Vagina (tissue), 2 donors: Measurements from ENCODE around the gene VPS37C. TPM values are rescaled to one million over a fixed set of nuclear protein-coding genes. Genes with fewer than 3 reads are reported as not detected.

ENCODE experiments used
- DNase-seq, 2 donors: peaks; one replicate each; pipeline ENCODE4 v3.0.0-alpha.2; 2017; ENCODE audit errors: extremely low spot score in 2 of 2
- H3K27ac ChIP-seq: fragments of 200-600 bp; sonication (generic); one replicate; pipeline ENCODE4 v1.5.1; 2019
- H3K27me3 ChIP-seq: fragments of 200-600 bp; sonication (generic); one replicate; pipeline ENCODE4 v1.5.1; 2019
- H3K36me3 ChIP-seq, 2 donors: fragments of 200-600 bp; sonication (generic); one replicate each; pipeline ENCODE4 v1.5.1; 2017 to 2019
- H3K4me1 ChIP-seq: fragments of 200-600 bp; sonication (generic); one replicate; pipeline ENCODE4 v1.5.1; 2019
- H3K4me3 ChIP-seq, 2 donors: fragments of 200-600 bp; sonication (generic); 1 replicate in 1 of 2; 2 replicates in 1 of 2; pipeline ENCODE4 v1.5.1; 2016 to 2019
- H3K9me3 ChIP-seq: fragments of 200-600 bp; sonication (generic); one replicate; pipeline ENCODE4 v1.5.1; 2019
- POLR2A ChIP-seq, 2 donors: fragments of 450-650 bp; IDR thresholded peaks; one replicate each; pipeline ENCODE4 v1.6.1; 2017; ENCODE audit warnings: antibody characterized with exemption in 2 of 2, mild to moderate bottlenecking in 2 of 2, moderate library complexity in 2 of 2
- POLR2AphosphoS5 ChIP-seq, 2 donors: sonication (generic); formaldehyde crosslinking; IDR thresholded peaks; one replicate each; pipeline ENCODE4 v1.9.0; 2017; ENCODE audit warnings: antibody characterized with exemption in 2 of 2, mild to moderate bottlenecking in 2 of 2, low read depth in 1 of 2; ENCODE audit not compliant: insufficient read depth in 1 of 2
- intact Hi-C: fragments of 100-400 bp; cut with DNase I; formaldehyde crosslinking; loops from one replicate; pipeline ENCODE4 v1.15.1; 2023
- total RNA-seq: library from RNA; depleted of rRNA; stranded (reverse); fragments of >200 nt; gene quantifications from one replicate; pipeline ENCODE4 v1.2.3, GENCODE V29; 2016
- TF ChIP-seq, protein P1 (sequence below), 3 experiments: fragments of 450-650 bp in 2 of 3; fragments of 200-600 bp in 1 of 3; sonication (generic) in 1 of 3; IDR thresholded peaks; one replicate each; pipeline ENCODE4 v1.5.1; 2017 to 2019; ENCODE audit warnings: antibody characterized with exemption in 3 of 3, mild to moderate bottlenecking in 2 of 3, moderate library complexity in 2 of 3

VPS37C gene
- total RNA-seq, 1 donor from 2014 or later = 15.7 TPM

- H3K27ac ChIP-seq = no peak overlapping the region
- no peaks in the 10 kb centered on the region for H3K27me3 ChIP-seq
- H3K4me1 ChIP-seq = no peaks in the 10 kb centered on the region
- H3K36me3 ChIP-seq = no peaks in the 10 kb centered on the region
- no peaks in the 10 kb centered on the region for H3K9me3 ChIP-seq
- TF ChIP-seq POLR2AphosphoS5 (IDR thresholded peaks at IDR 0.05; ENCODE audit: insufficient read depth in 1 of 2, low read depth in 1 of 2) (no peak), POLR2A (IDR thresholded peaks at IDR 0.05) (no peak)
- TF ChIP-seq, protein P1, sequence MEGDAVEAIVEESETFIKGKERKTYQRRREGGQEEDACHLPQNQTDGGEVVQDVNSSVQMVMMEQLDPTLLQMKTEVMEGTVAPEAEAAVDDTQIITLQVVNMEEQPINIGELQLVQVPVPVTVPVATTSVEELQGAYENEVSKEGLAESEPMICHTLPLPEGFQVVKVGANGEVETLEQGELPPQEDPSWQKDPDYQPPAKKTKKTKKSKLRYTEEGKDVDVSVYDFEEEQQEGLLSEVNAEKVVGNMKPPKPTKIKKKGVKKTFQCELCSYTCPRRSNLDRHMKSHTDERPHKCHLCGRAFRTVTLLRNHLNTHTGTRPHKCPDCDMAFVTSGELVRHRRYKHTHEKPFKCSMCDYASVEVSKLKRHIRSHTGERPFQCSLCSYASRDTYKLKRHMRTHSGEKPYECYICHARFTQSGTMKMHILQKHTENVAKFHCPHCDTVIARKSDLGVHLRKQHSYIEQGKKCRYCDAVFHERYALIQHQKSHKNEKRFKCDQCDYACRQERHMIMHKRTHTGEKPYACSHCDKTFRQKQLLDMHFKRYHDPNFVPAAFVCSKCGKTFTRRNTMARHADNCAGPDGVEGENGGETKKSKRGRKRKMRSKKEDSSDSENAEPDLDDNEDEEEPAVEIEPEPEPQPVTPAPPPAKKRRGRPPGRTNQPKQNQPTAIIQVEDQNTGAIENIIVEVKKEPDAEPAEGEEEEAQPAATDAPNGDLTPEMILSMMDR (IDR thresholded peaks at IDR 0.05) = no peak
- no peak overlapping the region for H3K4me3 ChIP-seq
- intact Hi-C loops = no loop called here
- DNase-seq = no peak
Measured at GRCh38 chr11:61173456-61173855, 12.2 kb upstream of the VPS37C start.

DNA sequence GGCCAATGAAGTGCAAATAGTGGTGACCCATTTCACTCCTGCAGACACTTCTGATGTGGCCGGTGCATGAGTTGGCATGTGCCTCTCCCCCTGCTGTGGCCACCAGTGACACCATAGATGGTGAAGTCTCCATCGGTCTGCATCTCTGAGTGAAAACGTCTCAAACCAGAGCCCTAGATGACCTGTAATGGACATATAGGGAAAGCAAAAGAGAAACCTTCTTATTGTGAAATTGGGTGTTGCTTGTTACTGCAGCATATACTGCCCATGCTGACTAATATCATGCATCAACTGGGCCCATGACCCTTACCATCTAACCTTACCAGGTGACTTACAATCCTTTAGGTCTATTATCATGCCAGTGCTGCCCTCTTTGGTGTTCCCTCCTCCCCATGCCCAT lies 11.7 kb upstream of the VPS37C start:
- H3K9me3 ChIP-seq = no peaks in the 10 kb centered on the region
- TF ChIP-seq, protein P1 (IDR thresholded peaks at IDR 0.05) = no peak
- TF ChIP-seq POLR2AphosphoS5 (IDR thresholded peaks at IDR 0.05; ENCODE audit: insufficient read depth in 1 of 2, low read depth in 1 of 2) (no peak), POLR2A (IDR thresholded peaks at IDR 0.05) (no peak)
- H3K4me3 ChIP-seq = no peak overlapping the region
- DNase-seq = no peak
- H3K27ac ChIP-seq = no peak overlapping the region
- intact Hi-C loops = no loop called here
- no peaks in the 10 kb centered on the region for H3K36me3 ChIP-seq
- no peaks in the 10 kb centered on the region for H3K27me3 ChIP-seq
- H3K4me1 ChIP-seq = no peaks in the 10 kb centered on the region

DNA sequence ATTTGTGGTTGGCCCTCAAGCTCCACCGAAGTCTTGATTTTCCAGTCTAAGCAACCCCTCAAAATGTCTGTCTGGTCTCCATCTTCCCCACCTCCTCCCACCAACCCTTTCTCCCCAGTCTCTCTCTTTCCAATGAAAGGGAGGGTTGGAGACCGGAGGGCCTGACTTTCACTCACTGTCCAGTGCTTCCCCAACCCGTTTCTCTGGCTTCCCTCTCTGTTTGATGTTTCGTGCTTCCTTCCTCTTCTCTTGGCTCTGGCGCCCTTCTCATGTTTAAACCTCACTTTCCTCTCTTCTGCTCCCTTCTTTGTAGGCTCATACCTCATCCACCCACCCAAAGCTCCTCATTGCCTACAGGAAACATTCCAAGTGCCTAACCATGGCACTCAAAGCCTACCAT lies 11.1 kb upstream of the VPS37C start:
- no peaks in the 10 kb centered on the region for H3K36me3 ChIP-seq
- no peak for DNase-seq
- H3K27ac ChIP-seq = no peak overlapping the region
- no peaks in the 10 kb centered on the region for H3K9me3 ChIP-seq
- intact Hi-C loops = no loop called here
- H3K4me3 ChIP-seq = no peak overlapping the region
- no peak for TF ChIP-seq POLR2AphosphoS5 (IDR thresholded peaks at IDR 0.05; ENCODE audit: insufficient read depth in 1 of 2, low read depth in 1 of 2)
- TF ChIP-seq, protein P1 (IDR thresholded peaks at IDR 0.05) = no peak
- no peak for TF ChIP-seq POLR2A (IDR thresholded peaks at IDR 0.05)
- H3K27me3 ChIP-seq = no peaks in the 10 kb centered on the region
- no peaks in the 10 kb centered on the region for H3K4me1 ChIP-seq

- Histone ChIP-seq H3K27me3 (no peaks in the 10 kb centered on the region), H3K27ac (no peak overlapping the region), H3K36me3 (no peaks in the 10 kb centered on the region), H3K4me1 (no peaks in the 10 kb centered on the region), H3K4me3 (no peak overlapping the region), H3K9me3 (no peaks in the 10 kb centered on the region)
- no peak for DNase-seq
- intact Hi-C loops = no loop called here
- TF ChIP-seq POLR2AphosphoS5 (IDR thresholded peaks at IDR 0.05; ENCODE audit: insufficient read depth in 1 of 2, low read depth in 1 of 2) (no peak), POLR2A (IDR thresholded peaks at IDR 0.05) (no peak)
- TF ChIP-seq, protein P1 (IDR thresholded peaks at IDR 0.05) = no peak
Measured at GRCh38 chr11:61171907-61172306, 10.7 kb upstream of the VPS37C start.

DNA sequence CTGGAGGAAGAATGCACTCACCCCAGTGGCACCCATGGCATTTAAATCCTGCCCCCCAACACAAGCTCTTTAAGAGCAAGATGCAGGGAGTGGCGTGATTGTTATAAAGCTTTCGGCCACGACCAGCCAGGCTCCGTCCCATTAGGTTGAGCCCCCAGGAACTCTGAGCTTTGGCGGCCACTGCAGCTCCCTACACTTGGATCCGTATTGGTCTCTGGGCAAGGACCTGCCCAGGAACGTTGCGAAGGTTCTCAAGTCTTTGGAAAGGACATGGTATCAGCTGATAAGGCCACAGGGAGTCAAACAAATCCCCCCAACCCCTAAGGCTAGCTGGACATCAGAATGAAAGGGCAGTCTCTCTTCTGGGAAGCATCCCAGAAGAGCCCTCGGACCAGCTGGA lies 9.3 kb upstream of the VPS37C start:
- no peak overlapping the region for H3K27ac ChIP-seq
- DNase-seq = no peak
- H3K4me3 ChIP-seq = no peak overlapping the region
- H3K4me1 ChIP-seq = no peaks in the 10 kb centered on the region
- H3K9me3 ChIP-seq = no peaks in the 10 kb centered on the region
- H3K36me3 ChIP-seq = no peaks in the 10 kb centered on the region
- TF ChIP-seq, protein P1 (IDR thresholded peaks at IDR 0.05) = no peak
- TF ChIP-seq POLR2A (IDR thresholded peaks at IDR 0.05) (no peak), POLR2AphosphoS5 (IDR thresholded peaks at IDR 0.05; ENCODE audit: insufficient read depth in 1 of 2, low read depth in 1 of 2) (no peak)
- intact Hi-C loops = no loop called here
- H3K27me3 ChIP-seq = no peaks in the 10 kb centered on the region
